ENCODE data around the gene SOWAHD. TPM values are rescaled to one million over a fixed set of nuclear protein-coding genes. Genes with fewer than 3 reads are reported as not detected.
"Not testable (repeated sequence)": the region's sequence is repeated elsewhere in the genome, so short reads cannot be mapped to it uniquely, and the experiment has no call there.

Gene SOWAHD
- total and polyA plus RNA-seq, 12 donors: 0.12 to 1.7 (median 0.36) TPM; not detected in 7

DNA sequence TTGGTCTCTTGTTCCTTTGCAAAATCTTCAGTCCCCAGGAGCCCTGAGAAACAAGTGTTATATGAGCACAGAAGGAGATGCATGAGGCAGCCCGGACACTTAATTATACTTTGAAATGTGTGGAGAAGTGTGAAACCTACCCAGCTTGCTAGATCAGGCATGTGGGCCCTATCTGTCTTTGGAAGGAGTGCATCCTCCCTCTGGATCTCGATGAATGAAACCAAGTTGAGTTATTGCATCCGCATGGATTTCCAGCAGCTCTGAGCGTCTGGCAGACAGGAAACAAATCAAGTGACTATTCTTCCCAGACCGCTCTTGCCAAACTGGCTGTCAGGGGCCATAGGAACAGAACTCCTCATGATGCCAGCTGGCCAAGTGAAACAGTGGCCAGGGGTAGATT lies 19.6 kb upstream of the SOWAHD start:
- Histone ChIP-seq H3K9me3 (no peaks in the 10 kb centered on the region), H3K4me3 (no peak overlapping the region), H3K27me3 (no peaks in the 10 kb centered on the region), H3K36me3 (no peaks in the 10 kb centered on the region), H3K4me1 (peaks cover 0 to 3% (median 0%) of the 10 kb centered on the region in 9 donors), H3K27ac (no peak overlapping the region)
- ATAC-seq (no peak), DNase-seq (no peak)
- intact Hi-C loops (cut with DNase I): loop anchor here in 3 of 10 donors (10.0 kb wide), 1 partner anchor 224 kb away; no protein-coding TSS in a partner anchor
- TF ChIP-seq, protein P1, sequence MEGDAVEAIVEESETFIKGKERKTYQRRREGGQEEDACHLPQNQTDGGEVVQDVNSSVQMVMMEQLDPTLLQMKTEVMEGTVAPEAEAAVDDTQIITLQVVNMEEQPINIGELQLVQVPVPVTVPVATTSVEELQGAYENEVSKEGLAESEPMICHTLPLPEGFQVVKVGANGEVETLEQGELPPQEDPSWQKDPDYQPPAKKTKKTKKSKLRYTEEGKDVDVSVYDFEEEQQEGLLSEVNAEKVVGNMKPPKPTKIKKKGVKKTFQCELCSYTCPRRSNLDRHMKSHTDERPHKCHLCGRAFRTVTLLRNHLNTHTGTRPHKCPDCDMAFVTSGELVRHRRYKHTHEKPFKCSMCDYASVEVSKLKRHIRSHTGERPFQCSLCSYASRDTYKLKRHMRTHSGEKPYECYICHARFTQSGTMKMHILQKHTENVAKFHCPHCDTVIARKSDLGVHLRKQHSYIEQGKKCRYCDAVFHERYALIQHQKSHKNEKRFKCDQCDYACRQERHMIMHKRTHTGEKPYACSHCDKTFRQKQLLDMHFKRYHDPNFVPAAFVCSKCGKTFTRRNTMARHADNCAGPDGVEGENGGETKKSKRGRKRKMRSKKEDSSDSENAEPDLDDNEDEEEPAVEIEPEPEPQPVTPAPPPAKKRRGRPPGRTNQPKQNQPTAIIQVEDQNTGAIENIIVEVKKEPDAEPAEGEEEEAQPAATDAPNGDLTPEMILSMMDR (IDR thresholded peaks at IDR 0.05): no peak
- 45 to 54% methylated on average over 5 of the region's 5 CpGs for WGBS, 2 donors

DNA sequence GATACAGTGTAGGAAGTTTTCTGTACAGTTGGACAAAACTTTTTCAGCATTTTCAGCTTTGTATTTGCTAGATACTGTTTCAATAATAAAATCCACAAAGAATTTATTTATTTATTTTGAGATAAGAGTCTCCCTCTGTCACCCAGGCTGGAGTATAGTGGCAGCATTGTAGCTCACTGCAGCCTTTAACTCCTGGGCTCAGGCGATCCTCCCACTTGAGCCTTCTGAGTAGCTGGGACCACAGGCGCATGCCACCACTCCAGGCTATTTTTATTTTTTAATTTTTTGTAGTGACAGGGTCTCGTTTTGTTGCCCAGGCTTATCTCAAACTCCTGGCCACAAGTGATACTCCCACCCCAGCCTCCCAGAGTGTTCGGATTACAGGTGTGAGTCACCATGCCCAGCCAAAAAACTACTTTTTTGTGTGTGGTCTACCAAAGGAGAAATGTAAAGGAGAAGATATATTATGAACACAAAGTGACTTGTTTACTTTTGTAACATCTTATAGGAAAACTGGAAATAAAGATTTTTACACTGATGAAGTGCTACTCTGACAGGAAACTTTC lies 13.0 kb upstream of the SOWAHD start:
- ATAC-seq (no peak), DNase-seq (no peak)
- Histone ChIP-seq H3K27ac (no peak overlapping the region), H3K27me3 (no peaks in the 10 kb centered on the region), H3K4me3 (no peak overlapping the region), H3K4me1 (no peaks in the 10 kb centered on the region), H3K36me3 (no peaks in the 10 kb centered on the region), H3K9me3 (no peaks in the 10 kb centered on the region)
- TF ChIP-seq, protein P1 (IDR thresholded peaks at IDR 0.05): no peak
- WGBS, 2 donors: 57 to 62% methylated on average over 4 of the region's 4 CpGs
- intact Hi-C loops (cut with DNase I): no loop called here

DNA sequence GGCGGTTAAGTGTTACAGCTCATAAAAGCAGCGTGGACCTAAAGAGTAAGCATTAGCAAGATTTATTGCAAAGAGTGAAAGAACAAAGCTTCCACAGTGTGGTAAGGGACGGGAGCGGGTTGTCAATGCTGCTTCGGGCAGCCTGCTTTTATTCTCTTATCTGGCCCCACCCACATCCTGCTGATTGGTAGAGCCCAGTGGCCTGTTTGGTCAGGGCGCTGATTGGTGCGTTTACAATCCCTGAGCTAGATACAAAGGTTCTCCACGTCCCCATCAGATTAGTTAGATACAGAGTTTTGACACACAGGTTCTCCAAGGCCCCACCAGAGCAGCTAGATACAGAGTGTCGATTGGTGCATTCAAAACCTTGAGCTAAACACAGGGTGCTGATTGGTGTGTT lies 8.3 kb upstream of the SOWAHD start:
- H3K4me1 ChIP-seq: peaks cover 0 to 15% (median 0%) of the 10 kb centered on the region in 9 donors
- DNase-seq; intact Hi-C loops (cut with DNase I); H3K27ac ChIP-seq; H3K36me3 ChIP-seq; H3K4me3 ChIP-seq; H3K27me3 ChIP-seq; ATAC-seq; H3K9me3 ChIP-seq: not testable (repeated sequence)
- WGBS, 2 donors: 84 to 92% methylated on average over 9 of the region's 9 CpGs

DNA sequence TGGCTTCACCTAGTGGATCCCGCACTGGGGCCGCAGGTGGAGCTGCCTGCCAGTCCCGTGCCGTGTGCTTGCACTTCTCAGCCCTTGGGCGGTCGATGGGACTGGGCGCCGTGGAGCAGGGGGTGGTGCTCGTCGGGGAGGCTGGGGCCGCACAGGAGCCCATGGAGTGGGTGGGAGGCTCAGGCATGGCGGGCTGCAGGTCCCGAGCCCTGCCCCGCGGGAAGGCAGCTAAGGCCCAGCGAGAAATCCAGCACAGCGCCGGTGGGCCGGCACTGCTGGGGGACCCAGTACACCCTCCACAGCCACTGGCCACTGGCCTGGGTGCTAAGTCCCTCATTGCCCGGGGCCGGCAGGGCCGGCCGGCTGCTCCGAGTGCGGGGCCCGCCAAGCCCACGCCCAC lies 7.6 kb upstream of the SOWAHD start:
- WGBS, 2 donors: 97 to 100% methylated on average over 7 to 13 of the region's 27 CpGs
- H3K27ac ChIP-seq: not testable (repeated sequence)

DNA sequence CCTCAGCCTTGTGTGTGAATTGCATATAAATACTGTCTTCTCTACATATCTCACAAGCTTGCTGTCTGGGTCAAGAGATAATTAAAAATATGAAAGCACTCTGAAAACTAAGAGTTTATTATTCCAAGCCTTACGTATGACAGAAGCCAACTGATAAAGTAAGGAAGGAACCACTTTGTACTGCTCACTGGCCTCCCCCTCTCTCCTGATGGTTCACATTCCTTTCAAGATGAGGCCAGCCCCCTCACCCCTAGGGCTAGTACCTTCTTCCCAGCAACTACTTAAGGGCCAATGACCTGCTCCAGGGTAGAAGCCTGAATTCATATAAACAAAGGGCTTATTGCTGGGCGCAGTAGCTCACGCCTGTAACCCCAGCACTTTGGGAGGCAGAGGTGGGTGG lies 5.4 kb upstream of the SOWAHD start:
- TF ChIP-seq, protein P1 (IDR thresholded peaks at IDR 0.05): no peak
- Histone ChIP-seq H3K9me3 (no peaks in the 10 kb centered on the region), H3K27ac (no peak overlapping the region), H3K36me3 (no peaks in the 10 kb centered on the region), H3K4me3 (no peak overlapping the region), H3K4me1 (peaks cover 0 to 41% (median 0%) of the 10 kb centered on the region in 9 donors), H3K27me3 (peaks cover 0 to 6% (median 0%) of the 10 kb centered on the region in 7 donors)
- 82 to 91% methylated on average over 3 of the region's 3 CpGs for WGBS, 2 donors
- ATAC-seq (no peak), DNase-seq (no peak)
- intact Hi-C loops (cut with DNase I): no loop called here

More for the DNA sequence above, 7.6 kb upstream of the SOWAHD start:
- intact Hi-C loops (cut with DNase I); H3K36me3 ChIP-seq; H3K9me3 ChIP-seq; ATAC-seq; H3K4me3 ChIP-seq; H3K27me3 ChIP-seq; DNase-seq: not testable (repeated sequence)
- peaks cover 0 to 18% (median 0%) of the 10 kb centered on the region in 9 donors for H3K4me1 ChIP-seq

Data from heart right ventricle (tissue), 16 donors.